ENCODE measurements around the gene PLPP3. TPM values are rescaled to one million over a fixed set of nuclear protein-coding genes. Genes with fewer than 3 reads are reported as not detected.

The PLPP3 gene
- polyA plus RNA-seq, 1 of the 3 experiments (the other 2 are of a cell fraction) = 32.2 TPM

- Histone ChIP-seq H3K79me2 (ENCODE audit: insufficient read depth) (no peaks in the 10 kb centered on the region), H3K9me2 (no peaks in the 10 kb centered on the region), H3K4me2 (no peak overlapping the region), H3K4me3 (ENCODE audit: low read depth in 2 of 2, low read length in 1 of 2) (no peak overlapping the region), H3K27me3 (ENCODE audit: insufficient read depth) (no peaks in the 10 kb centered on the region), H3K9me3 (no peaks in the 10 kb centered on the region), H3F3A (replicated peaks; ENCODE audit: insufficient read depth) (no peaks in the 10 kb centered on the region), H4K20me1 (ENCODE audit: insufficient read depth) (no peaks in the 10 kb centered on the region), H3K9ac (no peak overlapping the region), H3K4me1 (ENCODE audit: control insufficient read depth in 1 of 2, insufficient read depth in 2 of 2, low read depth in 1 of 2, low read length in 1 of 2) (peaks cover 0 to 38% of the 10 kb centered on the region in 2 experiments; a peak in 3 of 4 replicates), H2AFZ (ENCODE audit: low read depth) (no peak overlapping the region), H3K27ac (ENCODE audit: low read depth in 2 of 2, low read length in 1 of 2) (no peak overlapping the region), H3K36me3 (replicated peaks in 1 of 2; ENCODE audit: control insufficient read depth in 1 of 2, insufficient read depth in 2 of 2, low read length in 1 of 2) (no peaks in the 10 kb centered on the region)
- POLR2A ChIA-PET = no interaction called here
- WGBS (ENCODE audit: low lambda C conversion rate) = 60% methylated on average over 4 of the region's 4 CpGs
- CTCF ChIA-PET = interaction anchor here (0.6 to 1.1 kb wide), 5 partner anchors 8 to 129 kb away, joined by 3 read pairs; partner anchors contain the start of gene PLPP3
- no peak for TF ChIP-seq FOXM1 (IDR thresholded peaks at IDR 0.05; ENCODE audit: low read depth)
- TF ChIP-seq IRF3 (IDR thresholded peaks at IDR 0.05; ENCODE audit: low read depth, low read length) = no peak
- no peak for TF ChIP-seq PBX3 (IDR thresholded peaks at IDR 0.05)
- no peak for TF ChIP-seq RAD21 (IDR thresholded peaks at IDR 0.05; ENCODE audit: low read length)
- no peak for TF ChIP-seq POLR2AphosphoS5 (IDR thresholded peaks at IDR 0.05; ENCODE audit: low read depth, low read length)
- no peak for TF ChIP-seq ELF1 (IDR thresholded peaks at IDR 0.05)
- no peak for TF ChIP-seq NRF1 (IDR thresholded peaks at IDR 0.05; ENCODE audit: low read depth, low read length)
- TF ChIP-seq ZBTB33 (IDR thresholded peaks at IDR 0.05; ENCODE audit: borderline replicate concordance, low read depth) = no peak
- no peak for TF ChIP-seq MEF2A (IDR thresholded peaks at IDR 0.05; ENCODE audit: borderline replicate concordance, low read depth)
- no peak for TF ChIP-seq EZH2phosphoT487 (IDR thresholded peaks at IDR 0.05; ENCODE audit: borderline replicate concordance, low read depth)
- TF ChIP-seq GABPA (IDR thresholded peaks at IDR 0.05; ENCODE audit: low read depth) = no peak
- no peak for TF ChIP-seq RFX5 (IDR thresholded peaks at IDR 0.05; ENCODE audit: low read length)
- no peak for TF ChIP-seq TEAD4 (IDR thresholded peaks at IDR 0.05; ENCODE audit: borderline replicate concordance, insufficient read depth)
- TF ChIP-seq EP300 (IDR thresholded peaks at IDR 0.05; ENCODE audit: borderline replicate concordance in 1 of 2, low read depth in 1 of 2, low read length in 1 of 2) = no peak
- no peak for TF ChIP-seq RCOR1 (IDR thresholded peaks at IDR 0.05; ENCODE audit: low read length)
- no peak for TF ChIP-seq REST (IDR thresholded peaks at IDR 0.05; ENCODE audit: low read depth, low read length)
- TF ChIP-seq NFIC (IDR thresholded peaks at IDR 0.05; ENCODE audit: borderline replicate concordance) = no peak
- no peak for DNase-seq
These were observed 129.2 kb downstream of the PLPP3 start for GRCh38 chr1:56450004-56450666.

Measured in SK-N-SH (cell line).